ENCODE data around the gene EFEMP1.

GRCh38 chr2:55894720-55895119 is 28.9 kb downstream of the EFEMP1 start:
- TF ChIP-seq CTCF (conservative IDR thresholded peaks at IDR 0.05; ENCODE audit: low read depth, low read length) (no peak), EZH2 (IDR thresholded peaks at IDR 0.05; ENCODE audit: borderline replicate concordance, low read depth, low read length, poor library complexity, severe bottlenecking) (no peak)

Data from A673 (cell line).